Testis (tissue), 2 donors: ENCODE results near the gene TOGARAM1.

Experiments used
- CTCF ChIP-seq, 3 experiments: fragments of 450-650 bp in 2 of 3; fragments of 200-600 bp in 1 of 3; sonication (generic) in 1 of 3; IDR thresholded peaks; one replicate each; pipeline ENCODE4 v1.5.1; 2016 to 2019; ENCODE audit warnings: antibody characterized with exemption in 3 of 3, mild to moderate bottlenecking in 2 of 3, moderate library complexity in 1 of 3
- POLR2A ChIP-seq: fragments of 450-650 bp; IDR thresholded peaks from one replicate; pipeline ENCODE4 v1.6.1; 2017; ENCODE audit warnings: antibody characterized with exemption, mild to moderate bottlenecking, moderate library complexity

GRCh38 chr14:45038256-45038655 lies 76.3 kb downstream of the TOGARAM1 start:
- TF ChIP-seq CTCF (IDR thresholded peaks at IDR 0.05) (no peak), POLR2A (no peak)
